Measurements from ENCODE around the gene GRIK4. TPM values are rescaled to one million over a fixed set of nuclear protein-coding genes. Genes with fewer than 3 reads are reported as not detected.

The GRIK4 gene
- total RNA-seq, 1 donor from 2014 or later, result 2.2 TPM

DNA sequence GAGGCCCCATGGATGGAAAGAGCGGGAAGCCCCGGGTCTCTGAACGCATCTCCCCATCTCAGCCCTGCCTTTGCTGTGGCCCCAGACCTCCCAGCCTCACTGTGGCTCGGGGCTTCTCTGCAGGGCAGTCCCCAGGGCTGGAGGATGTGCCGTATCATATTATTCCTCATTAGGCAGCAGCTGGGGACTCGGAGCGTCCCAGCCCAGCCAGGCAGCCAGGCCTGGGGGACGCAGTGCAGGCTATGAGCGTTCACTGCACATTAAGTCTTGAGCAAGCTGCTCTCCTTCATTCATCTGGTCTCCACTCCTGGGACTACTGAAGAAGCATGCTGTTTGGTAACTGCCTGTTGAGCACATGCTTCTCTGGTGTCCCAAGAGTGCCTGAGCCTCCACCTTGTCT lies 285.6 kb downstream of the GRIK4 start:
- Histone ChIP-seq H3K4me1 (ENCODE audit: insufficient read depth, low read length) (no peaks in the 10 kb centered on the region), H3K9ac (ENCODE audit: low read length) (no peak overlapping the region), H3K79me2 (ENCODE audit: insufficient read depth, low read length) (no peaks in the 10 kb centered on the region), H3K9me3 (ENCODE audit: insufficient read depth, low read depth, low read length) (peaks cover 3% of the 10 kb centered on the region), H2AFZ (ENCODE audit: low read depth, low read length) (no peak overlapping the region), H4K20me1 (ENCODE audit: insufficient read depth, low read length) (no peaks in the 10 kb centered on the region), H3K27me3 (ENCODE audit: insufficient read depth, low read length) (no peaks in the 10 kb centered on the region), H3K4me2 (ENCODE audit: low read length) (no peak overlapping the region), H3K27ac (ENCODE audit: low read depth, low read length) (no peak overlapping the region), H3K4me3 (ENCODE audit: insufficient read depth, low read depth, low read length) (no peak overlapping the region), H3K36me3 (ENCODE audit: insufficient read depth, low read length) (no peaks in the 10 kb centered on the region)
- no peaks in the 10 kb centered on the region for H3K4me1 Mint-ChIP-seq (ENCODE audit: low read depth, unreplicated experiment)
- H3K4me3 Mint-ChIP-seq (ENCODE audit: unreplicated experiment), result no peak overlapping the region
- FAIRE-seq (no peak), DNase-seq (ENCODE audit: low read depth) (no peak)
- H3K27ac Mint-ChIP-seq (ENCODE audit: unreplicated experiment), result no peak overlapping the region
- TF ChIP-seq EZH2 (IDR thresholded peaks at IDR 0.05; ENCODE audit: insufficient read depth, low read length), result no peak
- TF ChIP-seq, protein P1, sequence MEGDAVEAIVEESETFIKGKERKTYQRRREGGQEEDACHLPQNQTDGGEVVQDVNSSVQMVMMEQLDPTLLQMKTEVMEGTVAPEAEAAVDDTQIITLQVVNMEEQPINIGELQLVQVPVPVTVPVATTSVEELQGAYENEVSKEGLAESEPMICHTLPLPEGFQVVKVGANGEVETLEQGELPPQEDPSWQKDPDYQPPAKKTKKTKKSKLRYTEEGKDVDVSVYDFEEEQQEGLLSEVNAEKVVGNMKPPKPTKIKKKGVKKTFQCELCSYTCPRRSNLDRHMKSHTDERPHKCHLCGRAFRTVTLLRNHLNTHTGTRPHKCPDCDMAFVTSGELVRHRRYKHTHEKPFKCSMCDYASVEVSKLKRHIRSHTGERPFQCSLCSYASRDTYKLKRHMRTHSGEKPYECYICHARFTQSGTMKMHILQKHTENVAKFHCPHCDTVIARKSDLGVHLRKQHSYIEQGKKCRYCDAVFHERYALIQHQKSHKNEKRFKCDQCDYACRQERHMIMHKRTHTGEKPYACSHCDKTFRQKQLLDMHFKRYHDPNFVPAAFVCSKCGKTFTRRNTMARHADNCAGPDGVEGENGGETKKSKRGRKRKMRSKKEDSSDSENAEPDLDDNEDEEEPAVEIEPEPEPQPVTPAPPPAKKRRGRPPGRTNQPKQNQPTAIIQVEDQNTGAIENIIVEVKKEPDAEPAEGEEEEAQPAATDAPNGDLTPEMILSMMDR (IDR thresholded peaks at IDR 0.05; ENCODE audit: insufficient read depth, low read depth, low read length), result no peak
- H3K9me3 Mint-ChIP-seq (ENCODE audit: unreplicated experiment), result peaks cover 3% of the 10 kb centered on the region
- peaks cover 15% of the 10 kb centered on the region for H3K27me3 Mint-ChIP-seq (ENCODE audit: low read depth, unreplicated experiment)
- H3K36me3 Mint-ChIP-seq (ENCODE audit: low read depth, unreplicated experiment), result no peaks in the 10 kb centered on the region

DNA sequence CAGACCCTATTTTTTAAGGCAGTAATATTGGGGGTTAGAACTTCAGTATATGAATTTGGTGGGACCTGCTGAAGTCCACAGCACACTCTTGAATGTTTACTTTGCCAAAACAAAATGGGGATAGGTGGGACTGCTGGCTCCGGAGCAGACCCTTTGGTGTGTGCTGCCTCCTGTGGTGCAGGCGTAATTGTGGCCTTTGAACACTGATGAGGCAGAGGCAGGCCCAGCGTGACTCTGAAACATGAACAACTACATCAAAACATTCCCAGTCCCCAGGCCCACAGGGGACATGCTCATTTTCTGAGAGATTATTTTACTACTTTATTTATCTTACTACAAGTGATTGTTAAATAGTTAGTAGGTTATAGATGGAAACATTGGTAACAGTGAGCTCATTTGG lies 287.3 kb downstream of the GRIK4 start:
- H4K20me1 ChIP-seq (ENCODE audit: insufficient read depth, low read length), result no peaks in the 10 kb centered on the region
- FAIRE-seq (no peak), DNase-seq (ENCODE audit: low read depth) (no peak)
- peaks cover 3% of the 10 kb centered on the region for H3K9me3 Mint-ChIP-seq (ENCODE audit: unreplicated experiment)
- no peaks in the 10 kb centered on the region for H3K27me3 ChIP-seq (ENCODE audit: insufficient read depth, low read length)
- H3K27ac Mint-ChIP-seq (ENCODE audit: unreplicated experiment), result no peak overlapping the region
- no peak overlapping the region for H3K4me2 ChIP-seq (ENCODE audit: low read length)
- no peak overlapping the region for H3K27ac ChIP-seq (ENCODE audit: low read depth, low read length)
- H3K4me3 Mint-ChIP-seq (ENCODE audit: unreplicated experiment), result no peak overlapping the region
- no peaks in the 10 kb centered on the region for H3K36me3 Mint-ChIP-seq (ENCODE audit: low read depth, unreplicated experiment)
- H3K27me3 Mint-ChIP-seq (ENCODE audit: low read depth, unreplicated experiment), result peaks cover 26% of the 10 kb centered on the region
- H3K4me1 Mint-ChIP-seq (ENCODE audit: low read depth, unreplicated experiment), result no peaks in the 10 kb centered on the region
- no peaks in the 10 kb centered on the region for H3K79me2 ChIP-seq (ENCODE audit: insufficient read depth, low read length)
- no peak overlapping the region for H2AFZ ChIP-seq (ENCODE audit: low read depth, low read length)
- H3K36me3 ChIP-seq (ENCODE audit: insufficient read depth, low read length), result no peaks in the 10 kb centered on the region
- H3K9ac ChIP-seq (ENCODE audit: low read length), result no peak overlapping the region
- H3K4me1 ChIP-seq (ENCODE audit: insufficient read depth, low read length), result no peaks in the 10 kb centered on the region
- H3K4me3 ChIP-seq (ENCODE audit: insufficient read depth, low read depth, low read length), result no peak overlapping the region
- H3K9me3 ChIP-seq (ENCODE audit: insufficient read depth, low read depth, low read length), result no peaks in the 10 kb centered on the region
- no peak for TF ChIP-seq EZH2 (IDR thresholded peaks at IDR 0.05; ENCODE audit: insufficient read depth, low read length)
- TF ChIP-seq, protein P1 (IDR thresholded peaks at IDR 0.05; ENCODE audit: insufficient read depth, low read depth, low read length), result no peak

GRCh38 chr11:120800206-120800605 lies 288.7 kb downstream of the GRIK4 start:
- no peak overlapping the region for H3K4me3 ChIP-seq (ENCODE audit: insufficient read depth, low read depth, low read length)
- H3K27me3 ChIP-seq (ENCODE audit: insufficient read depth, low read length), result no peaks in the 10 kb centered on the region
- H3K9me3 ChIP-seq (ENCODE audit: insufficient read depth, low read depth, low read length), result no peaks in the 10 kb centered on the region
- Mint-ChIP-seq H3K4me3 (ENCODE audit: unreplicated experiment) (no peak overlapping the region), H3K27me3 (ENCODE audit: low read depth, unreplicated experiment) (peaks cover 30% of the 10 kb centered on the region), H3K9me3 (ENCODE audit: unreplicated experiment) (peaks cover 3% of the 10 kb centered on the region), H3K4me1 (ENCODE audit: low read depth, unreplicated experiment) (no peaks in the 10 kb centered on the region), H3K27ac (ENCODE audit: unreplicated experiment) (no peak overlapping the region), H3K36me3 (ENCODE audit: low read depth, unreplicated experiment) (no peaks in the 10 kb centered on the region)
- H4K20me1 ChIP-seq (ENCODE audit: insufficient read depth, low read length), result no peaks in the 10 kb centered on the region
- DNase-seq (ENCODE audit: low read depth), result no peak
- no peaks in the 10 kb centered on the region for H3K79me2 ChIP-seq (ENCODE audit: insufficient read depth, low read length)
- no peak for FAIRE-seq
- H3K36me3 ChIP-seq (ENCODE audit: insufficient read depth, low read length), result no peaks in the 10 kb centered on the region
- no peak overlapping the region for H2AFZ ChIP-seq (ENCODE audit: low read depth, low read length)
- H3K4me2 ChIP-seq (ENCODE audit: low read length), result no peak overlapping the region
- H3K4me1 ChIP-seq (ENCODE audit: insufficient read depth, low read length), result no peaks in the 10 kb centered on the region
- TF ChIP-seq, protein P1 (IDR thresholded peaks at IDR 0.05; ENCODE audit: insufficient read depth, low read depth, low read length), result no peak
- no peak for TF ChIP-seq EZH2 (IDR thresholded peaks at IDR 0.05; ENCODE audit: insufficient read depth, low read length)
- no peak overlapping the region for H3K27ac ChIP-seq (ENCODE audit: low read depth, low read length)
- H3K9ac ChIP-seq (ENCODE audit: low read length), result no peak overlapping the region
